OCI-LY1 (cell line): ENCODE results near the gene GLIPR2.

Experiments
- H2AFZ ChIP-seq: fragments of 200-600 bp; sonication (generic), shearing (Covaris generic); 2 replicates; pipeline ENCODE4 v1.6.0; 2014; ENCODE audit warnings: antibody characterized with exemption, mild to moderate bottlenecking, low read length
- H3F3A ChIP-seq: fragments of 200-600 bp; sonication (generic), shearing (Covaris generic); 2 replicates; pipeline ENCODE4 v1.6.0; 2014; ENCODE audit warnings: mild to moderate bottlenecking, antibody characterized with exemption, low read length, moderate library complexity; ENCODE audit not compliant: insufficient read depth
- H3K27ac ChIP-seq: fragments of 200-600 bp; sonication (generic); 2 replicates; pipeline ENCODE4 v1.5.1; 2014; ENCODE audit warnings: low read length, mixed run types, mild to moderate bottlenecking, low read depth; ENCODE audit not compliant: poor library complexity, severe bottlenecking
- H3K27me3 ChIP-seq: fragments of 200-600 bp; sonication (generic); 2 replicates; pipeline ENCODE4 v1.6.0; 2014; ENCODE audit warnings: antibody characterized with exemption, mild to moderate bottlenecking, low read length, moderate library complexity; ENCODE audit not compliant: insufficient read depth
- H3K36me3 ChIP-seq: fragments of 200-600 bp; sonication (generic); 2 replicates; pipeline ENCODE4 v1.6.1; 2014; ENCODE audit warnings: mild to moderate bottlenecking, antibody characterized with exemption, low read length, moderate library complexity, mixed read lengths; ENCODE audit not compliant: insufficient read depth
- H3K4me1 ChIP-seq: fragments of 200-600 bp; sonication (generic); 2 replicates; pipeline ENCODE4 v1.5.1; 2014; ENCODE audit warnings: mild to moderate bottlenecking, low read length, moderate library complexity; ENCODE audit not compliant: insufficient read depth, severe bottlenecking
- H3K4me2 ChIP-seq: fragments of 200-600 bp; sonication (generic), shearing (Covaris generic); 2 replicates; pipeline ENCODE4 v1.6.1; 2014; ENCODE audit warnings: low read length
- H3K4me3 ChIP-seq: fragments of 200-600 bp; sonication (generic); 2 replicates; pipeline ENCODE4 v1.5.1; 2014; ENCODE audit warnings: low read length, low read depth, mild to moderate bottlenecking, mixed read lengths; ENCODE audit not compliant: poor library complexity, severe bottlenecking
- H3K79me2 ChIP-seq: fragments of 200-600 bp; shearing (Covaris generic); 2 replicates; pipeline ENCODE4 v1.6.1; 2016; ENCODE audit warnings: mixed run types, low read length, mixed read lengths; ENCODE audit not compliant: insufficient read depth
- H3K9ac ChIP-seq: fragments of 200-600 bp; sonication (generic), shearing (Covaris generic); 2 replicates; pipeline ENCODE4 v1.6.1; 2014; ENCODE audit warnings: mild to moderate bottlenecking, low read length, mixed read lengths
- H3K9me2 ChIP-seq: fragments of 200-600 bp; sonication (generic), shearing (Covaris generic); 2 replicates; pipeline ENCODE4 v1.6.1; 2014; ENCODE audit warnings: low read depth, mild to moderate bottlenecking, low read length, mixed read lengths
- H3K9me3 ChIP-seq: fragments of 200-600 bp; shearing (Covaris generic); 2 replicates; pipeline ENCODE4 v1.6.1; 2014; ENCODE audit warnings: low read length, mixed read lengths
- H4K20me1 ChIP-seq: fragments of 200-600 bp; sonication (generic), shearing (Covaris generic); 2 replicates; pipeline ENCODE4 v1.6.0; 2016; ENCODE audit warnings: mild to moderate bottlenecking, low read length; ENCODE audit not compliant: insufficient read depth
- EZH2 ChIP-seq: fragments of 200-600 bp; sonication (generic), shearing (Covaris generic); IDR thresholded peaks from 2 replicates; pipeline ENCODE4 v1.8.0; 2017; ENCODE audit warnings: borderline replicate concordance, mixed run types, mild to moderate bottlenecking, antibody characterized with exemption, low read length, moderate library complexity, mixed read lengths
- TF ChIP-seq, protein P1 (sequence below): fragments of 200-600 bp; sonication (generic), shearing (Covaris generic); IDR thresholded peaks from 2 replicates; pipeline ENCODE4 v1.5.1; 2017; ENCODE audit warnings: mild to moderate bottlenecking, antibody characterized with exemption, low read length, moderate library complexity, mixed read lengths

GLIPR2 gene

DNA sequence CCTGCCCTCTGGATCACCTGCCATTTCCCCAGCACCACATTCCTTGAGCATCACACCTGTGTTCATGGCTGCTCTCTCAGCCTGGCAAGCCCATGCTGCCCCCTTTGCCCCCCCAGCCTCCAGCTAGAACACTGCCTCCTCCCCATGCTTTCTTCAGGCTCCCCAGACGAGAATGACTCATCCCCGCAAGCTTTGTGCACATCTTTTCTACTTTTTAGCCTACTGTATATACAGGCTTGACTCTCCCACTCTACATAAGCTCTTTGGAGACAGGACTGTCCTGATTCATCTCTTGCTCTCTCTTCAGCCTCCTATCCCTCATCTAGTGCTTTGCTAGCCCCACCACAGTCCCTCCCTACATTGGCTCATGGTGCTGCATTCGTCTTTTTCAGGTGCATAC, 19.9 kb upstream of the GLIPR2 start:
- H3K9me2 ChIP-seq: no peaks in the 10 kb centered on the region
- 0 out of 2 replicates have a peak, but pooled peaks cover 5% of the 10 kb centered on the region for H3F3A ChIP-seq
- H3K4me3 ChIP-seq: no peak overlapping the region
- H3K4me1 ChIP-seq: no peaks in the 10 kb centered on the region
- H3K9ac ChIP-seq: no peak overlapping the region
- no peak overlapping the region for H3K27ac ChIP-seq
- no peaks in the 10 kb centered on the region for H3K9me3 ChIP-seq
- no peaks in the 10 kb centered on the region for H3K79me2 ChIP-seq
- no peak overlapping the region for H2AFZ ChIP-seq
- no peak for TF ChIP-seq EZH2
- TF ChIP-seq, protein P1, sequence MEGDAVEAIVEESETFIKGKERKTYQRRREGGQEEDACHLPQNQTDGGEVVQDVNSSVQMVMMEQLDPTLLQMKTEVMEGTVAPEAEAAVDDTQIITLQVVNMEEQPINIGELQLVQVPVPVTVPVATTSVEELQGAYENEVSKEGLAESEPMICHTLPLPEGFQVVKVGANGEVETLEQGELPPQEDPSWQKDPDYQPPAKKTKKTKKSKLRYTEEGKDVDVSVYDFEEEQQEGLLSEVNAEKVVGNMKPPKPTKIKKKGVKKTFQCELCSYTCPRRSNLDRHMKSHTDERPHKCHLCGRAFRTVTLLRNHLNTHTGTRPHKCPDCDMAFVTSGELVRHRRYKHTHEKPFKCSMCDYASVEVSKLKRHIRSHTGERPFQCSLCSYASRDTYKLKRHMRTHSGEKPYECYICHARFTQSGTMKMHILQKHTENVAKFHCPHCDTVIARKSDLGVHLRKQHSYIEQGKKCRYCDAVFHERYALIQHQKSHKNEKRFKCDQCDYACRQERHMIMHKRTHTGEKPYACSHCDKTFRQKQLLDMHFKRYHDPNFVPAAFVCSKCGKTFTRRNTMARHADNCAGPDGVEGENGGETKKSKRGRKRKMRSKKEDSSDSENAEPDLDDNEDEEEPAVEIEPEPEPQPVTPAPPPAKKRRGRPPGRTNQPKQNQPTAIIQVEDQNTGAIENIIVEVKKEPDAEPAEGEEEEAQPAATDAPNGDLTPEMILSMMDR: no peak
- no peaks in the 10 kb centered on the region for H3K36me3 ChIP-seq
- H4K20me1 ChIP-seq: no peaks in the 10 kb centered on the region
- no peak overlapping the region for H3K4me2 ChIP-seq
- H3K27me3 ChIP-seq: 0 out of 2 replicates have a peak, but pooled peaks cover 3% of the 10 kb centered on the region

DNA sequence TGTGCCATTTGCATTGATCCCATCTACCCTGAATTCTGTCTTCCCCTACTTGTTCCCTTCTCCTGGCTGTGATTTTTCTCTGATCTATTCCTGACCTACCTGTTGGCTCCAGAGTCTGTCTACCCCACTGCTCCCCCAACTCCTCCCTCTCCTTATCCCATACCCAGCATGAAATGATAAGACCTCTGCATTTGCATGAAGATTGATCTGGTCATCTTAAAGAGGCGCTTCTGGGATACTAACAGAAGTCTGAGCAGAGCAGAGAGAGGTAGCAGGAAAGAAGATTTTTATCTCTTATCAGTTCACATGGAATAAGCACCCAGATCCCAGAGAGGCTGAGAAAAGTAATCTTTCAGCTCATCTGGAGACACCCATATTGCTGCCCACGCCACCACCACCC, 18.3 kb upstream of the GLIPR2 start:
- Histone ChIP-seq H3K79me2 (no peaks in the 10 kb centered on the region), H3K4me1 (no peaks in the 10 kb centered on the region), H2AFZ (no peak overlapping the region), H3K4me2 (no peak overlapping the region), H3K27me3 (0 out of 2 replicates have a peak, but pooled peaks cover 3% of the 10 kb centered on the region), H3K9me3 (no peaks in the 10 kb centered on the region), H3K9ac (no peak overlapping the region), H3K9me2 (no peaks in the 10 kb centered on the region), H3K27ac (no peak overlapping the region), H3F3A (0 out of 2 replicates have a peak, but pooled peaks cover 5% of the 10 kb centered on the region), H4K20me1 (no peaks in the 10 kb centered on the region), H3K4me3 (no peak overlapping the region), H3K36me3 (no peaks in the 10 kb centered on the region)
- TF ChIP-seq, protein P1: no peak
- TF ChIP-seq EZH2: no peak

DNA sequence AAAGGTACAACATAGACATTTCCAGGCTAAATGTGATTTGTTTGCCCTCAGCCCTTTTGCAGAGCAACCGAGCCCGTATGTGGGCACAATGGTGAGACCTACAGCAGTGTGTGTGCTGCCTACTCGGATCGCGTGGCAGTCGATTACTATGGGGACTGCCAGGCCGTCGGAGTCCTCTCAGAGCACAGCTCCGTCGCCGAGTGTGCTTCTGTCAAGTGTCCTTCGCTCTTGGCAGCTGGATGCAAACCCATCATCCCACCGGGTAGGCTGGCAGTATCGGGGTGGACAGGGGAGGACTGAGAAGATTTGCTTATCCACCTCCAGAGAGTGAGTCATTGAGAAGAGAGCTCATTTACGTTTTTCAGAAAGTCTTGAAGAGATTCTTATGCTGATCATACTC, 17.8 kb upstream of the GLIPR2 start:
- no peak overlapping the region for H3K4me2 ChIP-seq
- no peak overlapping the region for H3K27ac ChIP-seq
- H3K9me3 ChIP-seq: no peaks in the 10 kb centered on the region
- H2AFZ ChIP-seq: no peak overlapping the region
- H3K9me2 ChIP-seq: no peaks in the 10 kb centered on the region
- H3K4me1 ChIP-seq: no peaks in the 10 kb centered on the region
- H3K36me3 ChIP-seq: no peaks in the 10 kb centered on the region
- H3K79me2 ChIP-seq: no peaks in the 10 kb centered on the region
- H3K27me3 ChIP-seq: 0 out of 2 replicates have a peak, but pooled peaks cover 3% of the 10 kb centered on the region
- H4K20me1 ChIP-seq: no peaks in the 10 kb centered on the region
- 0 out of 2 replicates have a peak, but pooled peaks cover 5% of the 10 kb centered on the region for H3F3A ChIP-seq
- TF ChIP-seq, protein P1: no peak
- no peak for TF ChIP-seq EZH2
- no peak overlapping the region for H3K9ac ChIP-seq
- no peak overlapping the region for H3K4me3 ChIP-seq
